IPS-18c (cell line): Measurements from ENCODE around the gene SLC31A2.

Experiments
- H3K4me3 ChIP-seq: 2 replicates; pipeline ENCODE4 v1.7.0; 2013; ENCODE audit warnings: low read depth, mild to moderate bottlenecking, low read length, moderate library complexity; ENCODE audit not compliant: insufficient read depth
- H3K9me3 ChIP-seq: one replicate; pipeline ENCODE4 v1.6.1; 2013; ENCODE audit warnings: mild to moderate bottlenecking, low read length, moderate library complexity; ENCODE audit not compliant: control insufficient read depth, insufficient read depth

SLC31A2 gene

DNA sequence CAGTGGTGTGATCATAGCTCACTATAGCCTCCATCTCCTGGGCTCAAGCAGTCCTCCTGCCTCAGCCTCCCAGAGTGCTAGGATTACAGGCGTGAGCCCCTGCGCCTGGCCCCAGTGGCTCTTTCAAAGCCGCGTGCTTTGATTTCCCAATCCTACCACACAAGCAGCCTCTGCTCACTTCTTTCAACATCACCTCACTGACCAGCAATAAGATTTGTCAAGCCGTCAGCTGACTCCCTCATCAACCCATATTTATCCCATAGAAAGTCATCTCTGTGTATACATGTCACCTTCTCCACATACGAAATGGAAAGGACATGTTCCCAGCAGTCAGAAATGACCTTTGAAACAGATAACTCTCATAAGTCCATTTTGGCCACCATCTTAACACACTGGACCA, 26.0 kb downstream of the SLC31A2 start:
- H3K4me3 ChIP-seq: no peak overlapping the region

DNA sequence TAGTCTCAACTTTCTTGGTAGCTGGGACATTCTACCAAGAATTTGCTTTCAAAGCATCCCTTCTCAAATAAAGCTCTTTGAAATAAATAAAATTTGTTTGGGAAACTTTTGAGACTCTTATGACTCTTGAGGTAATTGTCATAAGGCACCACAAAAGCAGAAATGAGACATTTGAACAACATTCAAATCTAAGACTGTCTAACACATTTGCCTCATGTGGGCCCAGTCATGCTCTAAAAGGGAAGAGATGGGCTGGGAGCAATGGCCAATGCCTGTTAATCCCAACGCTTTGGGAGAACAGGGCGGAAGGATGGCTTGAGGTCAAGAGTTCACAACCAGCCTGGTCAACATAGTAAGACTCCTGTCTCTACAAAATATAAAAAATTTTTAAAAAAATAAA, 26.4 kb downstream of the SLC31A2 start:
- Histone ChIP-seq H3K4me3 (no peak overlapping the region), H3K9me3 (no peaks in the 10 kb centered on the region)

More for the DNA sequence above, 26.0 kb downstream of the SLC31A2 start:
- H3K9me3 ChIP-seq: no peaks in the 10 kb centered on the region

DNA sequence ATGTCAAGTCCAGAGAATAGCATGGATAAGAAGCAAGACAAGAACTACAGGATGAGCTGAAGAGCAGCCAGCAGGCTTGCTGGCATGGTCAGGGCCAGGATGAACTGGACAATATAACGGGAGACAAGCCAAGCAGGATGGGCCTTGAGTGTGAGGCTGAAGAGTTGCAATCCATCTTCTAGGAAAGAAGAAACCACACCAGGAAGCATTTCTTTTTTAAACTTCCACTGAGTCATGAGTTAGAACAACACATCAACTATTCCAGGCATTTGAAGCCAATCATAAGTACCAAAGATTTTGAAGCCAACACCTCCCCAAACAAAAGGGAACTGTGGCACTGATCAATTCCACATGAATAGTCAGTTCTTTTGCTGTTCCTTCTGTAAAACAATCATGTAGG, 27.3 kb downstream of the SLC31A2 start:
- no peak overlapping the region for H3K4me3 ChIP-seq

DNA sequence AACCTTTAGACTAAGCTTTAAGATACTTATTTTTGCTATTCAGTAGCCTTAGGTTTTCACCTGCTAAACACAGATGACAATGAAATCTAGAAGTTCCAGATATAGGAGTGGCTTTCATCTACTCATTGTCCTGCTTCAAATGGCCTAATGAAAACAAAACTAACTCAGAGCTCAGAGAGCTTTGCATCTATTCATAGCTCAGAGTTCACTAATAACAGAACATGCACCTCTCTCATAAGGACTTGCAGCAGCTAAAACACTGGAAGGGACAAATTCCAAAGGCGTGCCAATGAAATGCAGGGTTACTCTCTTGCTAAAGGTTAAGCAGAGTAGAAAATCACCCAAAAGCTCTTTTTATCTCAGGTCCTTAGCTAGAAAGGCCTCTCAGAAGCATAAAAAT, 29.0 kb downstream of the SLC31A2 start:
- no peaks in the 10 kb centered on the region for H3K9me3 ChIP-seq
- H3K4me3 ChIP-seq: no peak overlapping the region

More for the DNA sequence above, 27.3 kb downstream of the SLC31A2 start:
- H3K9me3 ChIP-seq: no peaks in the 10 kb centered on the region

DNA sequence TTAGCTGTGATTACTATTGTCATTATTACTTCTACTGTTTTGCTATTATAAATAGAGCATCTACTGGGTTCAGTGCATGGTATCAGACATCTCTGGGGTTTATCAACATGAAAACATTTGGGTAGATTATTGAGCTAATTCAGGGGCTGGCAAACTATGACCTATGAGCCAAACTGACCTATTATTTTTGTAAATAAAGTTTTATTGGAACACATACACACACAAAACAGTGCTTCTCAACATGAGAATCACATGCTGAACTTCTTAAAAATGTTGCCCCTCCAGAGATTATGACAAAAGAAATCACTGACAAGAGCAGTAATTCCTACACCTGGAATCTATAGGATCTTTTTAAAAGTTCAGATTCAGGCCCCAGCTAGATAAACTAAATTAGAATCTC, 30.4 kb downstream of the SLC31A2 start:
- no peak overlapping the region for H3K4me3 ChIP-seq
- no peaks in the 10 kb centered on the region for H3K9me3 ChIP-seq

DNA sequence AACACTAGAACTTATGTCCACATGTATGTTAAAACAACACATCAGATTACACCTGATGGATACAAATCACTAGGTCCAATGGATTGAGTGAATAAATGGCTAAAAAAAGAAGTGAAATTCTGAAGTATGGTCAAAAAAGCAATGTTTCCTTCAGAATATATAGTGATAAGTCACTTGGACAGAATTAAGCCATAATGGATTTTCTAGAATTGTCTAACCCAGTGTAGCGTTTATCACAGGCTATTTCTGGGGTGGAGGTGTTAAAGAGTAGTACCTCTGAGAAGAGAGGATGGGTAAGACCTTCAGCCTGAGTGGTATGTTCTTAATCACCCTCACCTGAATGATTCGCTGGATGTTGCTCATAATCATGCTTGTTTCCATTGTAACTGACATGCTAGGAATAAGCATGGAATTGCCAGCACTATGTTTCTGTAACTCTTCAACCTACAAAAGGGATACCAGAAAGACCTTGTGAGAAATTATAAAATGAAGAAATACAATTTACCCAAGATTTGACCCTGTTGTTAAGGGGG, 33.2 kb downstream of the SLC31A2 start:
- no peak overlapping the region for H3K4me3 ChIP-seq
- no peaks in the 10 kb centered on the region for H3K9me3 ChIP-seq

DNA sequence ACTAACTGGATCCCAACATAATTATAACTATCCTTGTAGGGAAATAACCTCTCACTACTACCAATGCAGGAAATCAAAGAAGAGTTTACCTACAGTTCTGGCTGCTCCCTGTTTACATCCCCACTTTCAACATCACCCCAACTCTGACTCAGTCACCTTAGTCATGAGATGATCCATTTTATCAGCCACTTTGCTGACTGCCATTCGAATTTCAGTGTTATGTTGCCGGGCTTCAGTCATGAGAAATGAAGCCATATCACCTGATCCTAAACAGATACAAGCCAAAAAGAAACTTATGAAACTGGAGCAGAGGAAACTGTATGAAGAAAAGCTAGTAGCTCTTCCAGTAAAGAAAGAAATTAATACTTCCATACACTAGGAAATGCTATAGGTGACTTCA, 33.7 kb downstream of the SLC31A2 start:
- H3K4me3 ChIP-seq: no peak overlapping the region
- H3K9me3 ChIP-seq: no peaks in the 10 kb centered on the region

DNA sequence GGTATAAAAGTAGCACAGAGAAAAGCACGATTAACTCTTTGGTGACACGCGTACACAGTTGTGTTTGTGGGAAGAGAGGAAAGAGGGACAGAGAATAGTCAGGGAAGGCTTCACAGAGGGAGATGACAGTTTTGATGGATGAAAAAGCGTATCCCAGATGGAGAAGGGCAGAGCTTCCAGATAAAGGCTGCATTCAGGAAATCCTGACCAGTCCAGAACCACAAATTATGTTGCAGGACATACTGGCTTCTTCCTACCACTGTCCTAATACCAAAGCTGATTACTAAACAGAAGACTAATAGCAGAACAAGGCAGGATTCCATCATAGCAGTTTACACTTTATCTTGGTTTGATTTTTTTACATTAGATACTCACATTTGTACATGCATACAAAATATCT, 34.5 kb downstream of the SLC31A2 start:
- H3K4me3 ChIP-seq: no peak overlapping the region
- no peaks in the 10 kb centered on the region for H3K9me3 ChIP-seq

DNA sequence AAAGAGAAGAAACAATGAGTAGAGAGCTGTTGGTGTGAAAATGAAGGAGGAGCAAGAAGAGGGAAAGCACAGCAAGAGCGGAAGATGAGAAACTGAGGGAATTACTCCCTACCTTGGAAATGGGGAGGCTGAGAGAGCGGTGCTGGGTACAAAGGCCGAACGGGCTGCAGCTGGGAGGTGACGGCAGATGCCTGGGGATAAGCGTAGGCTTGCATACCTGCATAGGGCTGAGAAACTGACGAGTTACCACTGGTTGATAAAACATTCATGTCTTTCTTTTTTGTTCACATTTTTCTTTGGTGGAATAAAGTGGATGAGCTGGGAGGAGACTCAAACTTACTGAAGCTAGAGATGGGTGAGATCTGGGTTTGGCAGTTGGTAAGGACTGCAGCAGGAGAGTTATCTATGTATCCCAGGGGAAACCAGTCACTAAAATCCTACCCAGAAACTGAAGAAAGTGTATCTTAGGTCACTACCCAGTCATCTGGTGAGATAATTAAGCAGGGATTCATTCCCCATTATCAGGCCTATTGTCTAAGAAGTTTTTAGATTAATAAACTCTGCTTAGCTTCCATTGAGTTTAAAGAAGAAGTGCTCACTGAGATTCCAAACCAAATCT, 35.4 kb downstream of the SLC31A2 start:
- no peak overlapping the region for H3K4me3 ChIP-seq
- no peaks in the 10 kb centered on the region for H3K9me3 ChIP-seq

DNA sequence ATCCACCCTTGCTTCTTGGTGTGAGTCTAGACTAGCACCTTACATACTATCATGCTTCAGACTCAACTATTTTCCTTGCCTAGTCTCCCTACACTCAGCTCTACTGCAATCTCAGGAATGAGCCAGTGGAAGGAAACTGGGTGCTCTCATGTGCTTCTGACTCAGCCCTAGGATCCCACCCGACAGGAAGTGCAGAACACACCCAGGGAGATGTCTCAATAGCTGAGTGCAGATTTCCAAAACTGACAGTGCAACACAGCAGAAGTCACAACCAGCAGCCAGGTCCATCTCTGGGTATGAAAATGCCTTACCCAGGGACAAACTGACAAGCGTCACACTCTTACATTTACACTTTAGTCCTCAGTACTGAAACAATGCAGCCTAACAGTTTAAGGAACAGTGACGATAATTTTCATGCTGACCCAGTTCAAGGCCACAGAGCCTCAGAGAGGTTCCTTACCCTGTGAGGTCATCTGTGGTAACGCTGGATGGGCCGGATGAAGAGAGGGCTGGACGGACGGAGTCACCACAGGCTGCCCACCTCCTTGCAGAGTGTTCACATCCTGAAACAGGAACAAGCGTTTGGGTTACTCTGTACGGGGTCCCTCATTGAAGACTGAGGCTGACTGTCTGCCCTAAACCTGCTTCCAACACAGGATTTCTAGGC, 37.3 kb downstream of the SLC31A2 start:
- no peak overlapping the region for H3K4me3 ChIP-seq
- no peaks in the 10 kb centered on the region for H3K9me3 ChIP-seq

DNA sequence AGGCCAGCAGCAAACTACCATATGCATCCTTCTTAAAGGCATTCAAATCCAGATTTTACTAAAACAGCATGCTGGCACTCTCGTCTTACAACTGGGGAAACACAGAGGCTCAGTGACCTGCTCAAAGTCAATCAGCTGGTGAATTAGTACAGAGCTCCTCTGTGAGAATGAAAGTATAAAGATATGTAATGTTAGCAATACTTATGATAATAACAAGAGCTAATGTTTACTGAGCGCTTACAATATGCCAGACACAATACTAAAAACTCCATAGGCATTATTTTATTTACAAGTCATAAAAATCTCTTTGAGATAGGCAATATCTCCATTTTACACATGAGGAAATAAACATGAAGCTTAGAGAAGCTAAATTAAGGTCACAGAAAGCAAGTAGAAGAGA, 41.6 kb downstream of the SLC31A2 start:
- Histone ChIP-seq H3K9me3 (no peaks in the 10 kb centered on the region), H3K4me3 (no peak overlapping the region)

DNA sequence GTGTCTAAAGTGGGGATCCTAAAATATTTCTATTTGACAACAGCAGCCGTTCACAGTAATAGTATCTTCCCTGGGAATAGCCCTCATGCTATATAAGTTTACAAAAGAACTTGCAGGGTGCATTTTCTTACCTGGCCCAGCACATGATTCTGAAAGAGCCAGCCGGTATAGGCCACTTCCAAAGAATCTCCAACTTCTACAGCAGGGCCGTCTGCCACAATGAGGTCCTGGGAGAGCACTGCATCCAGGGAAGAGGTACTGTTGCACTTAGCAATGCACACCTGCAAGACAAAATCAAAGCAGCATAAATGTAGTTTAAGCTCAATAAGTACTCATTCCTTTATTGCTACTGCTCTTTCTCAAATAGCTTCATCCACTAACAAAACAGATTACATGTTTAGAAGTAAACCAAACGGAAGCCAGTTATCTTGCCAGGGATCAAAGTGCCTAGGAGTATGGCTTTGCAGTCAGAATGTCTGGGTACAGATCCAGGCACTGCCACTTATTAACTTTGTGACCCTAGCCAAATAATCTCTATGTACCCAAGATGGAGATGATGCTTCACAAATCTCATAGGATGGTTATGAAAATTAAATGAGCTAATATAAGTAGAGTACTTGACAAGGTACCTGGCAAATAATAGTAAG, 49.0 kb downstream of the SLC31A2 start:
- H3K9me3 ChIP-seq: no peaks in the 10 kb centered on the region
- no peak overlapping the region for H3K4me3 ChIP-seq

DNA sequence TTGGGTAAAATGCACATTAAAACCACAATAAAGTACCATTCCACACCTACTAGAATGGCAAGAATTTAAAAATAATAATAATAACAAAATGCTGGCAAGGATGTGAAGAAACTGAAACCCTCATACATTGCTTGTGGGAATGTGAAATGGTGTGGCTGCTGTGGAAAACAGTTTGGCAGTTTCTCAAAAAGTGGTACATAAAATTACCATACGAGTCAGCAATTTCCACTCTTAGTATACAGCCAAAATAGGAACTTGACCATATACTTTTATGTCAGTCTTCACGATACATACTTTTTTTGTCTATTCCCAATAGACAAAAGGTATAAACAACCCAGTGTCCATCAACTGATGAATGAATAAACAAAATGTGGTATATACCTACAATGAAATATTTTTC, 54.6 kb downstream of the SLC31A2 start:
- Histone ChIP-seq H3K4me3 (no peak overlapping the region), H3K9me3 (no peaks in the 10 kb centered on the region)

DNA sequence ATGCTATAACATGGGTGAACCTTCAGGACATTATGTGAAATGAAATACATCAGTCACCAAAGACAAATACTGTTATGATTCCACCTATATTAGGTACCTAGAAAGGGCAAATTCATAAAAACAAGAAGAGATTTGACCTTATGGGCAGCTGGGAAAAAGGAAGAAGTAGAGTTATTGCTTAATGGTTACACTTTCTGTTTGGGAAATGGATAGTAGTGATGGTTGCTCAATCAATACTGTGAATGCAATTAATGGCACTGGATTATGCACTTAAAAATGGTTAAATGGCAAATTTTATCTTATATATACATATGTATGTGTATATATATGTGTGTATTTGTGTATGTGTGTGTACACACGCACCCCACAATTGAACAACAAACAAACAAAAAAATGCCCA, 55.1 kb downstream of the SLC31A2 start:
- no peak overlapping the region for H3K4me3 ChIP-seq
- H3K9me3 ChIP-seq: no peaks in the 10 kb centered on the region

DNA sequence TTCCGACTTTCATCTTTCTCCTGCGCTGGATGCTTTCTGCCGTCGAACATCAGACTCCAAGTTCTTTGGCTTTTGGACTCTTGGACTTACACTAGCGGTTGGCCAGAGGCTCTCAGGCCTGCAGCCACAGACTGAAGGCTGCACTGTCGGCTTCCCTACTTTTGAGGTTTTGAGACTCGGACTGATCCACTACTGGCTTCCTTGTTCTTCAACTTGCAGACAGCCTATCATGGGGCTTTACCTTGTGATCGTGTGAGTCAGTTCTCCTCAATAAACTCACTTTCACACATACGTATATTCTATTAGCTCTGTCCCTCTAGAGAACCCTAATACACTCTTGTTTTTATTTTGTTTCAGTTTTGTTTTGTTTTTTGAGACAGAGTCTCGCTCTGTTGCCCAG, 60.0 kb downstream of the SLC31A2 start:
- Histone ChIP-seq H3K4me3 (no peak overlapping the region), H3K9me3 (no peaks in the 10 kb centered on the region)
